ENCODE data around the gene ARHGAP42.

DNA sequence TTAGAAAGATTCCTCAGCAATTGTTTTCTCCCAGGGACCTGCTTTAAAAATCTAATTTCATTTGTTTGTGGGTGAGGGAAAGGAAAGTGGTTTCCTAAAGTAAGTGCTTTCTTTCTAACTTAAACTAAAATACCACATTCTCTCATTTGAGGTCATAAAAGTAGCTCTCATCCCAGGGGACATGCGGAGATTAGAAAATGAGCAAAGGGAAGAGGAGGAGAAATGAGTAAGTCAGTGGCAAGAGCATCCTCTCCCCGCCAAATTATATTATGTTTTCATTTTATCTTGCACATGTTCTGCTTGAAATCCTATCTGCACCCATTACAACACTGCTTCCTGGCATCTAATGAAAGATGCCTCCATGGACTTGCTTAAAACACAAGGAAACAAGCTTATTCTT, 191.4 kb downstream of the ARHGAP42 start:
- TF ChIP-seq EZH2 (IDR thresholded peaks at IDR 0.05; ENCODE audit: low read length) (no peak), CTCF (optimal IDR thresholded peaks at IDR 0.05 in 1 of 3, IDR thresholded peaks at IDR 0.05 in 1 of 3, conservative IDR thresholded peaks at IDR 0.05 in 1 of 3; ENCODE audit: extremely low read depth in 1 of 3, insufficient read depth in 2 of 3, low read length in 3 of 3) (no peak)
